Sigmoid colon (tissue), 4 donors: ENCODE results near the gene DNAJA1.

Source experiments
- CTCF ChIP-seq, 4 experiments: fragments of 450-650 bp in 3 of 4; fragments of 200-600 bp in 1 of 4; IDR thresholded peaks; one replicate each; pipeline ENCODE4 v1.5.1; 2016 to 2019; ENCODE audit warnings: antibody characterized with exemption in 4 of 4, mild to moderate bottlenecking in 3 of 4, moderate library complexity in 2 of 4
- EP300 ChIP-seq, 4 donors: sonication (generic); formaldehyde crosslinking; IDR thresholded peaks; one replicate each; pipeline ENCODE4 v1.6.1; 2017; ENCODE audit warnings: antibody characterized with exemption in 4 of 4

DNA sequence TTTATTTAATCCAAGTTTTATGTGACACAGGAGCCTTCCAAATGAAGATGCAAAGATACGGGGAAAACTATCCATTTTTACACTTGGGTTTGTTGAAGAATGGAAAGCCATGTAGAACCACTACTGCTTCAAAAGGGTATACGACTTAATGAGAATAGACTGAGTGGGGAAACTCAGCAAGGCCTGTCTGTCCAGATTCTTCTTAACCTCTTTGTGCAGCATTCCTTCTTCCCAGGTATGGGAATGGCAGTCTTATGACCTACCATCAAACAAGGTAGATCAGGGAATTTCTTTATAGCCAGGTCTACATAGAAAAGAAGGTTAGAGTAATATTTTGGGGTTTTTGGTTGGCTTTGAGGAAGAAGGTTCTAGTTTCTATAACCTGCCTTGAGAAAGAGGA lies 47.0 kb upstream of the DNAJA1 start:
- no peak for TF ChIP-seq EP300 (IDR thresholded peaks at IDR 0.05)
- no peak for TF ChIP-seq CTCF (IDR thresholded peaks at IDR 0.05)
